Right atrium auricular region (tissue), 2 donors: ENCODE results near the gene TEX10. TPM values are rescaled to one million over a fixed set of nuclear protein-coding genes. Genes with fewer than 3 reads are reported as not detected.

Experiments
- DNase-seq: peaks from one replicate; pipeline ENCODE4 v3.0.0-alpha.2; 2019; ENCODE audit warnings: low spot score
- H3K27ac ChIP-seq, 2 donors: fragments of 200-600 bp; sonication (generic); 1 replicate in 1 of 2; 2 replicates in 1 of 2; pipeline ENCODE4 v1.5.1; 2016 to 2019
- H3K27me3 ChIP-seq, 2 donors: fragments of 200-600 bp; sonication (generic); one replicate each; pipeline versions ENCODE4 v1.5.1 to v1.6.0; 2017 to 2019
- H3K36me3 ChIP-seq: fragments of 200-600 bp; sonication (generic); one replicate; pipeline ENCODE4 v1.5.1; 2016
- H3K4me1 ChIP-seq, 2 donors: fragments of 200-600 bp; sonication (generic); one replicate each; pipeline versions ENCODE4 v1.5.1 to v1.6.0; 2017 to 2019
- H3K4me3 ChIP-seq, 2 donors: fragments of 200-600 bp; sonication (generic); 1 replicate in 1 of 2; 2 replicates in 1 of 2; pipeline ENCODE4 v1.5.1; 2017 to 2019; ENCODE audit warnings: mild to moderate bottlenecking in 1 of 2, moderate library complexity in 1 of 2
- H3K9me3 ChIP-seq, 2 donors: fragments of 200-600 bp; sonication (generic); one replicate each; pipeline ENCODE4 v1.5.1; 2019
- total RNA-seq, 2 donors: library from RNA; depleted of rRNA; stranded (reverse); fragments of >200 nt; gene quantifications; one replicate each; pipeline ENCODE4 v1.1.0, GENCODE V29; 2016
- TF ChIP-seq, protein P1 (sequence below), 2 donors: fragments of 200-600 bp; sonication (generic); IDR thresholded peaks; one replicate each; pipeline ENCODE4 v1.5.1; 2019; ENCODE audit warnings: antibody characterized with exemption in 2 of 2

Gene TEX10
- total RNA-seq, 2 donors from 2014 or later = 8.6 to 9.9 TPM

DNA sequence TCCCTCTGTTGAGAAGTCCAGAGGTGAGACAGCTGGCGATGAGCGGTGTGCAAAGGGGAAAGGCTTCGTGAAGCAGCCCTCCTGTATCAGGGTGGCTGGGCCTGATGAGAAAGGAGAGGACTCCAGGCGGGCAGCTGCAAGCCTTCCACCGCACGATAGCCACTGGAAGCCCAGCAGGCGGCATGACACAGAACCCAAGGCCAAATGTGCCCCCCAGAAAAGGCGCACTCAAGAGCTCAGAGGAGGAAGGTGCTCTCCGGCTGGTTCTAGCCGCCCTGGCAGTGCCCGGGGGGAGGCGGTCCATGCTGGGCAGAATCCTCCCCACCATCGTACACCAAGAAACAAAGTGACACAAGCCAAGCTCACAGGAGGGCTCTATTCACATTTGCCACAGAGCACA, 60.3 kb downstream of the TEX10 start:
- Histone ChIP-seq H3K27ac (no peak overlapping the region), H3K9me3 (peaks cover 0 to 10% of the 10 kb centered on the region in 2 donors), H3K36me3 (peaks cover 51% of the 10 kb centered on the region), H3K4me1 (no peaks in the 10 kb centered on the region), H3K4me3 (no peak overlapping the region), H3K27me3 (no peaks in the 10 kb centered on the region)
- no peak for DNase-seq
- TF ChIP-seq, protein P1, sequence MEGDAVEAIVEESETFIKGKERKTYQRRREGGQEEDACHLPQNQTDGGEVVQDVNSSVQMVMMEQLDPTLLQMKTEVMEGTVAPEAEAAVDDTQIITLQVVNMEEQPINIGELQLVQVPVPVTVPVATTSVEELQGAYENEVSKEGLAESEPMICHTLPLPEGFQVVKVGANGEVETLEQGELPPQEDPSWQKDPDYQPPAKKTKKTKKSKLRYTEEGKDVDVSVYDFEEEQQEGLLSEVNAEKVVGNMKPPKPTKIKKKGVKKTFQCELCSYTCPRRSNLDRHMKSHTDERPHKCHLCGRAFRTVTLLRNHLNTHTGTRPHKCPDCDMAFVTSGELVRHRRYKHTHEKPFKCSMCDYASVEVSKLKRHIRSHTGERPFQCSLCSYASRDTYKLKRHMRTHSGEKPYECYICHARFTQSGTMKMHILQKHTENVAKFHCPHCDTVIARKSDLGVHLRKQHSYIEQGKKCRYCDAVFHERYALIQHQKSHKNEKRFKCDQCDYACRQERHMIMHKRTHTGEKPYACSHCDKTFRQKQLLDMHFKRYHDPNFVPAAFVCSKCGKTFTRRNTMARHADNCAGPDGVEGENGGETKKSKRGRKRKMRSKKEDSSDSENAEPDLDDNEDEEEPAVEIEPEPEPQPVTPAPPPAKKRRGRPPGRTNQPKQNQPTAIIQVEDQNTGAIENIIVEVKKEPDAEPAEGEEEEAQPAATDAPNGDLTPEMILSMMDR (IDR thresholded peaks at IDR 0.05) = no peak

DNA sequence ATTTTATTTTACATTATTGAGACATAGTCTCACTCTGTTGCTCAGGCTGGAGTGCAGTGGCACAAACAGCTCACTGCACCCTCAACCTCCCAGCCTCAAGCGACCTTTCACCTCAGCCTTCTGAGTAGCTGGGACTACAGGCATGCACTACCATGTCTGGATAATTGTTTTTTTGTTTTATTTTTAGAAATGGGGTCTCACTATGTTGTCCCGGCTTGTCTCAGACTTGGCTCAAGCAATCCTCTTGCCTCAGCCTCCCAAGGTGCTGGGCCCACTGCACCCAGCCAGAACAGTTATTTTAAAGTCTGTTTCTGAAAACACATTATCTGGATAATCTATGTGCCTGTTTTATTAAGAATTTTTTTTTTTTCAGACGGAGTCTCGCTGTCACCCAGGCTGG, 62.0 kb downstream of the TEX10 start:
- no peak for DNase-seq
- Histone ChIP-seq H3K36me3 (peaks cover 54% of the 10 kb centered on the region), H3K9me3 (peaks cover 0 to 12% of the 10 kb centered on the region in 2 donors), H3K4me1 (no peaks in the 10 kb centered on the region), H3K27ac (no peak overlapping the region), H3K27me3 (no peaks in the 10 kb centered on the region), H3K4me3 (no peak overlapping the region)
- TF ChIP-seq, protein P1 (IDR thresholded peaks at IDR 0.05) = no peak

DNA sequence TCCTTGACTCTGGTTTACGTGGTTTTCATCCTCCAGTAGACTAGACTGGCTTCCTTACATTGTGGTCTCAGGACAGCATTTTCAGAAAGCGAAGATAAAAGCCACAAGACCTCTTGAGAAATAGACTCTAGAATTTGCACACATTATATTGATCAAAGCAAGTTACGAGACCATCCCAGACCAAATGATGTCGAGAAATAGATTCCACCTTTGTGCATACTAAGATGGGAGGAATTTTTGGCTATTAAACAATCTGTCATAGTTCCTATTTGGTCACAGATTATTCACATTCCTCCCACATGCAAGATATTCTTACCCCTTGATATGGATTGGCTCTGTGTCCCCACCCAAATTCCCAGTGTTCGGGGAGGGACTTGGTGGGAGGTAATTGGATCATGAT, 65.6 kb downstream of the TEX10 start:
- Histone ChIP-seq H3K4me1 (no peaks in the 10 kb centered on the region), H3K27me3 (no peaks in the 10 kb centered on the region), H3K4me3 (no peak overlapping the region), H3K27ac (no peak overlapping the region), H3K36me3 (peaks cover 53% of the 10 kb centered on the region), H3K9me3 (peaks cover 0 to 20% of the 10 kb centered on the region in 2 donors)
- TF ChIP-seq, protein P1 (IDR thresholded peaks at IDR 0.05) = no peak
- no peak for DNase-seq

DNA sequence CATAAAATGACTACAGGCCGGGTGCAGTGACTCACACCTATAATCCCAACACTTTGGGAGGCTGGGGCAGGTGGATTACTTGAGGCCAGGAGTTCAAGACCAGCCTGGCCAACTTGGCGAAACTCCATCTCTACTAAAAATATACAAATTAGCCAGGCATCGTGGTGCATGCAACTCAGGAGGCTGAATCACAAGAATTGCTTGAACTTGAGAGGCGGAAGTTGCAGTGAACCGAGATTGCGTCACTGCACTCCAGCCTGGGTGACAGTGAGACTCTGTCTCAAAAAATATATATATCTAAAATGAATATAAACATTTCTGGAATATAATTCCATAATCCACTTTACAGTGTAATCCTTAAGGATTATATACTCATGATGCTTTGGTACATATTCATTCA, 66.5 kb downstream of the TEX10 start:
- DNase-seq = no peak
- no peaks in the 10 kb centered on the region for H3K27me3 ChIP-seq
- H3K27ac ChIP-seq = no peak overlapping the region
- TF ChIP-seq, protein P1 (IDR thresholded peaks at IDR 0.05) = no peak
- H3K4me3 ChIP-seq = no peak overlapping the region
- peaks cover 45% of the 10 kb centered on the region for H3K36me3 ChIP-seq
- H3K4me1 ChIP-seq = no peaks in the 10 kb centered on the region
- peaks cover 0 to 20% of the 10 kb centered on the region in 2 donors for H3K9me3 ChIP-seq

DNA sequence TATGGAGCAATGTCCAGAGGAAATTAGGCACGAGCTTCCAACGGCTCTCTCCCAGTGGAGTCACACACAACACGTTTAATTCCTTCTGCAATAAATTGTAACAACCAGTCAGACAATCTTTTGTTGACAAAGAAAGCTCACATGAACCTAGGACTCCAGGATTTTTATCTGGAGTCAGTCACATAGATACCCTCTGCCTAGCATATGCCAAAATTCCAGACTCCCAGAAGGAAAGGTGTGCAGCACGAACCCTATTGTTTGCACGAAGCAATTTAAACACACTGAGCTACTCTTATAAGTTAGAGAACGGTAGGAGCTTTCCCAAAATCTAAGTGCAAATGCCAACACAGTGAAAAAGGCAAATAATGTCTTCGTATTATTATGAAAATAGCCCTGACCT, 67.1 kb downstream of the TEX10 start:
- Histone ChIP-seq H3K9me3 (peaks cover 0 to 20% of the 10 kb centered on the region in 2 donors), H3K36me3 (peaks cover 43% of the 10 kb centered on the region), H3K27ac (no peak overlapping the region), H3K4me1 (no peaks in the 10 kb centered on the region), H3K4me3 (no peak overlapping the region), H3K27me3 (no peaks in the 10 kb centered on the region)
- TF ChIP-seq, protein P1 (IDR thresholded peaks at IDR 0.05) = no peak
- no peak for DNase-seq

DNA sequence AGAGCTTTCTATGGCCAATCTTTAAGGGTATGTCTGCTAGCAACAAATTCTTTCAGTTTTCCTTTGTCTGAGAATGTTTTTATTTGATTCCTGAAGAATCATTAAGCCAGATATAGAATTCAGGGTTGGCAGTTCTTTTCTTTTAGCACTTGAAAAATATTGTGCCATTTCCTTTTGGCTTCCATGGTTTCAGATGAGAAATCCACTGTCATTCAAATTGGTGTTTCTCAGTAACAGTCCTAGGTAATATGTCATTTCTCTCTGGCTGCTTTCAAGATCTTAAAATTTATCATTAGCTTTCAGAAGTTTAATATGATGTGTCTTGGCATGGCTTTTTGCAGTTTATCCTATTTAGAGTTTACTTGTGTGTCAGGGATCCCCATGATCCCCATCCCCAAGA, 67.7 kb downstream of the TEX10 start:
- H3K27me3 ChIP-seq = no peaks in the 10 kb centered on the region
- H3K27ac ChIP-seq = no peak overlapping the region
- TF ChIP-seq, protein P1 (IDR thresholded peaks at IDR 0.05) = no peak
- H3K4me1 ChIP-seq = no peaks in the 10 kb centered on the region
- peaks cover 0 to 20% of the 10 kb centered on the region in 2 donors for H3K9me3 ChIP-seq
- H3K36me3 ChIP-seq = peaks cover 43% of the 10 kb centered on the region
- no peak overlapping the region for H3K4me3 ChIP-seq
- no peak for DNase-seq
